SK-N-SH treated with all-trans-retinoic acid at 6 μM for 48 hours (cell line): ENCODE results near the gene PCNA.

Experiments used
- ATAC-seq: fragments of 200-7000 bp; cut with Tn5 transposase; 3 replicates; pipeline ENCODE4 v1.9.1; 2020; ENCODE audit warnings: mild to moderate bottlenecking, moderate library complexity
- ARNTL ChIP-seq: fragments of 450-650 bp; formaldehyde crosslinking; IDR thresholded peaks from 2 replicates; pipeline ENCODE4 v1.5.0; 2020; ENCODE audit warnings: low read depth, mild to moderate bottlenecking, moderate library complexity, borderline replicate concordance
- BACH2 ChIP-seq: fragments of 250-450 bp; sonication (Bioruptor Pico); IDR thresholded peaks from 2 replicates; pipeline ENCODE4 v1.9.0; 2021; ENCODE audit warnings: mild to moderate bottlenecking, borderline replicate concordance
- CREB5 ChIP-seq: fragments of 250-450 bp; sonication (Bioruptor Pico); IDR thresholded peaks from 2 replicates; pipeline ENCODE4 v1.5.1; 2020; ENCODE audit warnings: low read depth, mild to moderate bottlenecking, moderate library complexity
- CSDC2 ChIP-seq: fragments of 250-450 bp; sonication (Bioruptor Pico); IDR thresholded peaks from 2 replicates; pipeline ENCODE4 v1.5.0; 2020; ENCODE audit warnings: mild to moderate bottlenecking, moderate library complexity
- CSRNP3 ChIP-seq: fragments of 250-450 bp; sonication (Bioruptor Pico); IDR thresholded peaks from 2 replicates; pipeline ENCODE4 v1.5.1; 2021; ENCODE audit warnings: mild to moderate bottlenecking, moderate library complexity
- GLIS3 ChIP-seq: fragments of 250-450 bp; sonication (Bioruptor Pico); IDR thresholded peaks from 2 replicates; pipeline ENCODE4 v1.5.0; 2020; ENCODE audit warnings: mild to moderate bottlenecking, moderate library complexity
- ISL1 ChIP-seq: fragments of 250-450 bp; sonication (Bioruptor Pico); IDR thresholded peaks from 2 replicates; pipeline ENCODE4 v2.1.2; 2022; ENCODE audit warnings: mild to moderate bottlenecking, moderate library complexity
- OSR1 ChIP-seq: fragments of 250-450 bp; sonication (Bioruptor Pico); IDR thresholded peaks from 2 replicates; pipeline ENCODE4 v1.8.0; 2022; ENCODE audit warnings: moderate library complexity, mild to moderate bottlenecking, inconsistent platforms
- PATZ1 ChIP-seq: fragments of 250-450 bp; sonication (Bioruptor Pico); IDR thresholded peaks from 2 replicates; pipeline ENCODE4 v1.8.0; 2020; ENCODE audit warnings: mild to moderate bottlenecking, moderate library complexity, borderline replicate concordance
- PPARA ChIP-seq: fragments of 250-450 bp; sonication (Bioruptor Pico); IDR thresholded peaks from 2 replicates; pipeline ENCODE4 v1.5.0; 2020; ENCODE audit warnings: mild to moderate bottlenecking, borderline replicate concordance
- RARB ChIP-seq: fragments of 250-450 bp; sonication (Bioruptor Pico); IDR thresholded peaks from 2 replicates; pipeline ENCODE4 v1.8.0; 2021; ENCODE audit warnings: mild to moderate bottlenecking, moderate library complexity
- SNAI2 ChIP-seq: fragments of 250-450 bp; sonication (Bioruptor Pico); IDR thresholded peaks from 2 replicates; pipeline ENCODE4 v1.5.0; 2020; ENCODE audit warnings: mild to moderate bottlenecking, moderate library complexity
- TCF4 ChIP-seq: fragments of 250-450 bp; sonication (Bioruptor Pico); IDR thresholded peaks from 2 replicates; pipeline ENCODE4 v1.8.0; 2021; ENCODE audit warnings: mild to moderate bottlenecking, moderate library complexity, borderline replicate concordance
- TOX ChIP-seq: fragments of 250-450 bp; sonication (Bioruptor Pico); IDR thresholded peaks from 2 replicates; pipeline ENCODE4 v1.8.0; 2021; ENCODE audit warnings: mild to moderate bottlenecking, moderate library complexity, borderline replicate concordance
- TSHZ2 ChIP-seq: fragments of 250-450 bp; sonication (Bioruptor Pico); IDR thresholded peaks from 2 replicates; pipeline ENCODE4 v1.5.0; 2020; ENCODE audit warnings: mild to moderate bottlenecking, moderate library complexity
- ZC3H10 ChIP-seq: fragments of 250-450 bp; sonication (Bioruptor Pico); IDR thresholded peaks from 2 replicates; pipeline ENCODE4 v1.5.1; 2021; ENCODE audit warnings: mild to moderate bottlenecking, moderate library complexity
- ZFP3 ChIP-seq: fragments of 250-450 bp; sonication (Bioruptor Pico); IDR thresholded peaks from 2 replicates; pipeline ENCODE4 v1.5.0; 2020; ENCODE audit warnings: mild to moderate bottlenecking, moderate library complexity
- ZFP30 ChIP-seq: fragments of 450-650 bp; formaldehyde crosslinking; IDR thresholded peaks from 2 replicates; pipeline ENCODE4 v1.5.0; 2022; ENCODE audit warnings: mild to moderate bottlenecking, moderate library complexity
- ZNF565 ChIP-seq: fragments of 450-650 bp; formaldehyde crosslinking; conservative IDR thresholded peaks from 2 replicates; pipeline ENCODE4 v1.5.0; 2020; ENCODE audit warnings: low read depth, mild to moderate bottlenecking, moderate library complexity
- ZNF70 ChIP-seq: fragments of 450-650 bp; formaldehyde crosslinking; IDR thresholded peaks from 2 replicates; pipeline ENCODE4 v1.5.0; 2020; ENCODE audit warnings: mild to moderate bottlenecking, moderate library complexity
- ZNF8 ChIP-seq: fragments of 450-650 bp; formaldehyde crosslinking; IDR thresholded peaks from 2 replicates; pipeline ENCODE4 v1.5.0; 2020; ENCODE audit warnings: mild to moderate bottlenecking, moderate library complexity

Gene PCNA

GRCh38 chr20:5145365-5146098 lies 25.8 kb upstream of the PCNA start:
- ATAC-seq, result no peak
- no peak for TF ChIP-seq ZFP30 (CRISPR knock-in tag)
- TF ChIP-seq GLIS3 (CRISPR knock-in tag), result no peak
- TF ChIP-seq ZFP3 (CRISPR knock-in tag), result no peak
- TF ChIP-seq OSR1, result no peak
- no peak for TF ChIP-seq ZC3H10 (CRISPR knock-in tag)
- TF ChIP-seq BACH2, result no peak
- no peak for TF ChIP-seq TCF4 (CRISPR knock-in tag)
- TF ChIP-seq TSHZ2 (CRISPR knock-in tag), result no peak
- TF ChIP-seq ARNTL (CRISPR knock-in tag), result no peak
- no peak for TF ChIP-seq ZNF8 (CRISPR knock-in tag)
- no peak for TF ChIP-seq ISL1 (CRISPR knock-in tag)
- no peak for TF ChIP-seq CREB5 (CRISPR knock-in tag)
- TF ChIP-seq ZNF70 (CRISPR knock-in tag), result no peak
- TF ChIP-seq PATZ1 (CRISPR knock-in tag), result no peak
- TF ChIP-seq RARB (CRISPR knock-in tag), result no peak
- TF ChIP-seq, all 23 proteins: peak for 0

- TF ChIP-seq ZNF8 (CRISPR knock-in tag), result no peak
- ATAC-seq, result no peak
Observed at GRCh38 chr20:5143851-5144250, 24.1 kb upstream of the PCNA start.

GRCh38 chr20:5141615-5142014 lies 21.9 kb upstream of the PCNA start:
- no peak for ATAC-seq
- TF ChIP-seq ZFP30 (CRISPR knock-in tag), result no peak
- no peak for TF ChIP-seq ZNF70 (CRISPR knock-in tag)
- TF ChIP-seq TOX (CRISPR knock-in tag), result no peak
- TF ChIP-seq, all 23 proteins: peak for 0

GRCh38 chr20:5140195-5140594 lies 20.4 kb upstream of the PCNA start:
- ATAC-seq, result no peak
- TF ChIP-seq CSDC2 (CRISPR knock-in tag) (no peak), TCF4 (CRISPR knock-in tag) (no peak), SNAI2 (no peak), TOX (CRISPR knock-in tag) (no peak), PPARA (no peak), BACH2 (no peak), GLIS3 (CRISPR knock-in tag) (no peak), OSR1 (no peak), ZNF70 (CRISPR knock-in tag) (no peak), ZNF8 (CRISPR knock-in tag) (no peak), RARB (CRISPR knock-in tag) (no peak), CSRNP3 (CRISPR knock-in tag) (no peak), ZNF565 (CRISPR knock-in tag) (no peak), ISL1 (CRISPR knock-in tag) (no peak), ZFP30 (CRISPR knock-in tag) (no peak), TSHZ2 (CRISPR knock-in tag) (no peak), ZFP3 (CRISPR knock-in tag) (no peak), CREB5 (CRISPR knock-in tag) (no peak), ZC3H10 (CRISPR knock-in tag) (no peak)
